Left ventricle myocardium inferior (tissue), 1 donor: ENCODE measurements around the gene PTPRM. TPM values are rescaled to one million over a fixed set of nuclear protein-coding genes. Genes with fewer than 3 reads are reported as not detected.

Experiments
- DNase-seq: peaks from one replicate; pipeline ENCODE4 v3.0.0-alpha.2; 2020
- H3K27ac ChIP-seq: fragments of 200-600 bp; replicated peaks from 2 replicates; pipeline ENCODE4 v1.8.0; 2021
- H3K27me3 ChIP-seq: fragments of 200-600 bp; 2 replicates; pipeline ENCODE4 v1.8.0; 2021; ENCODE audit warnings: low read depth
- H3K36me3 ChIP-seq: fragments of 200-600 bp; 2 replicates; pipeline ENCODE4 v1.8.0; 2021
- H3K4me1 ChIP-seq: fragments of 200-600 bp; 2 replicates; pipeline ENCODE4 v1.8.0; 2021
- H3K4me3 ChIP-seq: fragments of 200-600 bp; 2 replicates; pipeline ENCODE4 v1.8.0; 2021; ENCODE audit warnings: mild to moderate bottlenecking, moderate library complexity
- H3K9me3 ChIP-seq: fragments of 200-600 bp; replicated peaks from 2 replicates; pipeline ENCODE4 v1.8.0; 2021
- intact Hi-C: fragments of 100-400 bp; cut with micrococcal nuclease; formaldehyde crosslinking; loops from one replicate; pipeline ENCODE4 v1.11.0; 2022
- total RNA-seq: library from RNA; stranded (reverse); fragmentation: NEBNext Ultra II Directional; extraction: Animal tissue kit (Norgen Biotek cat#: 25700); gene quantifications from one replicate; pipeline ENCODE4 v1.2.1, GENCODE V29; 2021
- TF ChIP-seq, protein P1 (sequence below): fragments of 200-600 bp; IDR thresholded peaks from 2 replicates; pipeline ENCODE4 v1.8.0; 2021; ENCODE audit warnings: antibody characterized with exemption, mild to moderate bottlenecking, borderline replicate concordance
- donor health status: DM: no; HTN: yes; CAD: no; lungs with severe emphysema.

The PTPRM gene
- total RNA-seq, 1 donor from 2014 or later, result 132 TPM

DNA sequence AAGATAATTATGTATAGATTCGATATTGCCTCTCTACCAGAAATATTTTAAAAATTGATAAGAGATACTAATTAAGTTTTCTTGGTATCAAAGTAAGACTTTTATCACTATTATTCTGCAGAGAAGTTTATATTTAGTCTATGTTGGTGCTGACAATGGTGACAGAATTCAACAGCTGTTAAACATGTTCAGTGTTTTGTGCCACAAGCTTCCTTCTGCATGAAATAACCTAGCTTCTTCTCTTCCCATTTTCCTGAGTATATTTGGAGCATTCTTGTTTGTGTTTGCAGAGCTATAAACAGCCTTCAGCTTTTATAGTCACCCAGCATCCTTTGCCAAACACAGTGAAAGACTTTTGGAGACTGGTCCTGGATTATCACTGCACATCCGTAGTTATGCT, 812.9 kb downstream of the PTPRM start:
- no peak overlapping the region for H3K4me3 ChIP-seq
- DNase-seq, result no peak
- TF ChIP-seq, protein P1, sequence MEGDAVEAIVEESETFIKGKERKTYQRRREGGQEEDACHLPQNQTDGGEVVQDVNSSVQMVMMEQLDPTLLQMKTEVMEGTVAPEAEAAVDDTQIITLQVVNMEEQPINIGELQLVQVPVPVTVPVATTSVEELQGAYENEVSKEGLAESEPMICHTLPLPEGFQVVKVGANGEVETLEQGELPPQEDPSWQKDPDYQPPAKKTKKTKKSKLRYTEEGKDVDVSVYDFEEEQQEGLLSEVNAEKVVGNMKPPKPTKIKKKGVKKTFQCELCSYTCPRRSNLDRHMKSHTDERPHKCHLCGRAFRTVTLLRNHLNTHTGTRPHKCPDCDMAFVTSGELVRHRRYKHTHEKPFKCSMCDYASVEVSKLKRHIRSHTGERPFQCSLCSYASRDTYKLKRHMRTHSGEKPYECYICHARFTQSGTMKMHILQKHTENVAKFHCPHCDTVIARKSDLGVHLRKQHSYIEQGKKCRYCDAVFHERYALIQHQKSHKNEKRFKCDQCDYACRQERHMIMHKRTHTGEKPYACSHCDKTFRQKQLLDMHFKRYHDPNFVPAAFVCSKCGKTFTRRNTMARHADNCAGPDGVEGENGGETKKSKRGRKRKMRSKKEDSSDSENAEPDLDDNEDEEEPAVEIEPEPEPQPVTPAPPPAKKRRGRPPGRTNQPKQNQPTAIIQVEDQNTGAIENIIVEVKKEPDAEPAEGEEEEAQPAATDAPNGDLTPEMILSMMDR, result no peak
- peaks cover 75% of the 10 kb centered on the region for H3K36me3 ChIP-seq
- no peak overlapping the region for H3K27ac ChIP-seq
- H3K4me1 ChIP-seq, result no peaks in the 10 kb centered on the region
- H3K27me3 ChIP-seq, result no peaks in the 10 kb centered on the region
- intact Hi-C loops, result loop anchor here (10.0 kb wide), 1 partner anchor 1105 kb away; no protein-coding TSS in a partner anchor
- H3K9me3 ChIP-seq, result no peaks in the 10 kb centered on the region

DNA sequence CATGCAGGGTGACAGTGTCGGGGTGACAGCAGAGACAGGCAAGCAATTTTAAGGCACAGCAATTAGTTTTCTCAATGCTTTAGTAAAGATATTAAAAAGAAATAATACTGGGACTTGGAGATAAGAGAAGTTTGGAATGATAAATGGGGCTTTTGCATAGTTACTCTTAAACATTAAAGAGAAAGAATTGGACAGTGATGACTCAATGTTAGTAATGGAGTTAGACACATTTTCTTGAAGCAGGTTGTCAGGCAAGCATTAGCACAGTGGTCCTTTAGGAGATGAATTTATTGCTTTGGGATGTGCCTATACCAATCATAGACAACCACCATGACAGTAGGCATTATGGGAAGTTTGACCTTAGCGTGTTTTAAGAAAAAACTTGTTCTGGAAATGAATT, 813.8 kb downstream of the PTPRM start:
- DNase-seq, result no peak
- no peaks in the 10 kb centered on the region for H3K4me1 ChIP-seq
- no peak overlapping the region for H3K27ac ChIP-seq
- intact Hi-C loops, result loop anchor here (10.0 kb wide), 1 partner anchor 1106 kb away; no protein-coding TSS in a partner anchor
- TF ChIP-seq, protein P1, result no peak
- no peak overlapping the region for H3K4me3 ChIP-seq
- H3K36me3 ChIP-seq, result peaks cover 82% of the 10 kb centered on the region
- no peaks in the 10 kb centered on the region for H3K27me3 ChIP-seq
- no peaks in the 10 kb centered on the region for H3K9me3 ChIP-seq

DNA sequence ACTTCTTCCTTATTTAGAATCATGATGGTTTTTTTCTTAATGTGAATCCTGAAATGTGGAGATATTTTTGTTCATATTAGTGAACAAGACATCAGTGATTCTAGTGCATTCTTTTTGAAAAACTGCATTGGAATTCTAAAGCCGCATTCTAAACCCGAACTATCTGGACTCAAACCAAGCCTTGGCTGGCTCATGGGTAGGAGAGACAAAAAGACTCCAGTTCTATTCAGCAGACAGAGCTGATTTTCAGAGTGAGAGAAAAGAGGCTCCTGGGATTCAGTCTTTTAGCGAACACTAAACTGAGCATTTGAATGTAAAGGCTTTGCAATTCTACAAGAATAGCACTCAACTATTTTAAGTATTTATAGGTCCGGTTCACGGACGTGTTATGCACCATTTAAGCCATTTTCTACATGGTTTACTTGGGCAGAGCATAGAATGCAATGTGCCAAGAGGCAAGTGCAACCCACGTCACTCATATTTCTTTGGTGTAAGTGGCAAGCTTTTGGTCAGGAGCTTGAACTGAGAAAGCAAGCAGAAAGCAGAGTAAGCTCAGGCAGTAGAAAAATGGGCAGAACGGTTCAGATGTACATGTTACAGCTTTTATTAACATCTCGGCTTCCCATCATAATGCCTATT, 814.8 kb downstream of the PTPRM start:
- TF ChIP-seq, protein P1, result no peak
- intact Hi-C loops, result loop anchor here (10.0 kb wide), 1 partner anchor 1107 kb away; no protein-coding TSS in a partner anchor
- Histone ChIP-seq H3K36me3 (peaks cover 83% of the 10 kb centered on the region), H3K27ac (no peak overlapping the region), H3K27me3 (no peaks in the 10 kb centered on the region), H3K4me1 (no peaks in the 10 kb centered on the region), H3K4me3 (no peak overlapping the region), H3K9me3 (no peaks in the 10 kb centered on the region)
- no peak for DNase-seq

DNA sequence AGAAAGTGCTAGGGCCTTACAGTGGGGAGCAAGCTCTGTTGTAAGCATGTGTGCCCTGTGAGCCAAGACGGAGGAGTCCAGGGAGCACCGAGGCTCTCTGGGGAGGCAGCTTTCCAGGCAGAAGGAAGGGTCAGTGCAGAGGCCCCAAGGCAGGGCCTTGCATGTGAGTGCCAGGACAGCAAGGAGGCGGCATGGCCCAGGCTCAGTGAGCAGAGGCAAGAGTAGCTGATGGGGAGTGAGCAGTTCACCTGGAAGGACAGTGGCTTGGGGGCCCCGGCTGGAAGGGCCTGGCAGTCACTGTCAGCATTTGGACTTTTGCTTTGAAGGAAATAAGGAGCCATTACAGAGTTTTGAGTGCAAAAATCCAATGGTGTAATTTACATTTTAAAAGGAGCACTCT, 818.3 kb downstream of the PTPRM start:
- no peak for DNase-seq
- Histone ChIP-seq H3K27ac (no peak overlapping the region), H3K4me1 (no peaks in the 10 kb centered on the region), H3K27me3 (no peaks in the 10 kb centered on the region), H3K36me3 (peaks cover 83% of the 10 kb centered on the region), H3K9me3 (no peaks in the 10 kb centered on the region), H3K4me3 (no peak overlapping the region)
- TF ChIP-seq, protein P1, result no peak
- intact Hi-C loops, result loop anchor here (10.0 kb wide), 1 partner anchor 1111 kb away; no protein-coding TSS in a partner anchor

DNA sequence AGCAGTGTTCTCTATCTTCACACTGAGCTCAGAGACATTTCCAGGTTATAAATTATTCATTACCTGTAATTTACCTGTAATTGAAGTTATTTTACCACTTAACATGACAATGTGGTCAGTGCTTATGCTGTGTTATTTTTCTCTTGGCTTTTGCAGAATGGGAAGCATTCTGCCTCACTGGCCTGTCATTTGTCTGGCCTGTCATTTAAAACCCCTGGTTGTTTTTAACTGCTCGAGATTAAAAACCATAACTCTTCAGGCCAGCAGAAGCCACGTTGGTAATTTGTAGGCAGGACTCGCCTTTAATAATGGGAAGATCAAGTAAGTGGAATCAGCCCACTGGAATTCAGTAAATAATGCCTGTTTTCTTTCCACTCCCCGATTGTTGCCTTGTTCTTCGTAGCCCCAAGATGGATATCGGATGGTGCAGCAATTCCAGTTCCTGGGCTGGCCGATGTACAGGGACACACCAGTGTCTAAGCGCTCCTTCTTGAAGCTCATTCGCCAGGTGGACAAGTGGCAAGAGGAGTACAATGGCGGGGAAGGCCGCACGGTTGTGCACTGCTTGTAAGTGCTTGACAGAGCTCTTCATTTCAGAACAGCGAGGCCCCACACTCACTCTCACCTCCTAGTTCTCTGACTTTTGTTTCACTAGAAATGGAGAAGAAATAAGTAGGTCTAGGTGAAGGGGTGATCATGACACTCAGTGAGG, 819.7 kb downstream of the PTPRM start:
- Histone ChIP-seq H3K4me1 (no peaks in the 10 kb centered on the region), H3K27me3 (no peaks in the 10 kb centered on the region), H3K9me3 (no peaks in the 10 kb centered on the region), H3K4me3 (no peak overlapping the region), H3K27ac (no peak overlapping the region), H3K36me3 (peaks cover 90% of the 10 kb centered on the region)
- DNase-seq, result no peak
- TF ChIP-seq, protein P1, result no peak
- intact Hi-C loops, result loop anchor here (10.0 kb wide), 1 partner anchor 1112 kb away; no protein-coding TSS in a partner anchor
